HG02970 (cell line): ENCODE measurements around the gene IMPACT.

Experiments used
- ATAC-seq: cut with Tn5 transposase; IDR thresholded peaks from one replicate; pipeline ENCODE4 v1.9.1; 2021; ENCODE audit warnings: mild to moderate bottlenecking, moderate library complexity, moderate number of reproducible peaks; ENCODE audit not compliant: unreplicated experiment, low FRiP score

IMPACT gene

GRCh38 chr18:24474406-24474805 is 47.9 kb downstream of the IMPACT start:
- no peak for ATAC-seq

GRCh38 chr18:24475926-24476589 is 49.6 kb downstream of the IMPACT start:
- ATAC-seq = no peak

- no peak for ATAC-seq
Observed at GRCh38 chr18:24479371-24479770, 52.9 kb downstream of the IMPACT start.

- no peak for ATAC-seq
Observed at GRCh38 chr18:24482821-24483220, 56.4 kb downstream of the IMPACT start.

- ATAC-seq = no peak
Observed at GRCh38 chr18:24485681-24486080, 59.2 kb downstream of the IMPACT start.

GRCh38 chr18:24486684-24487083 is 60.2 kb downstream of the IMPACT start:
- ATAC-seq = no peak

- no peak for ATAC-seq
Observed at GRCh38 chr18:24488824-24489493, 62.5 kb downstream of the IMPACT start.

- no peak for ATAC-seq
Observed at GRCh38 chr18:24490539-24490938, 64.1 kb downstream of the IMPACT start.

GRCh38 chr18:24491927-24492834 is 65.7 kb downstream of the IMPACT start:
- ATAC-seq = peak; percentile 58

- ATAC-seq = no peak
Observed at GRCh38 chr18:24494586-24494985, 68.1 kb downstream of the IMPACT start.

GRCh38 chr18:24497031-24497754 is 70.7 kb downstream of the IMPACT start:
- ATAC-seq = no peak

GRCh38 chr18:24499814-24500213 is 73.3 kb downstream of the IMPACT start:
- no peak for ATAC-seq

- ATAC-seq = no peak
Observed at GRCh38 chr18:24500217-24500616, 73.7 kb downstream of the IMPACT start.

- ATAC-seq = no peak
Observed at GRCh38 chr18:24500766-24501165, 74.3 kb downstream of the IMPACT start.

GRCh38 chr18:24502667-24503523 is 76.4 kb downstream of the IMPACT start:
- ATAC-seq = no peak
